HCT116 (cell line): ENCODE data around the gene CAMSAP1. TPM values are rescaled to one million over a fixed set of nuclear protein-coding genes. Genes with fewer than 3 reads are reported as not detected.

ENCODE experiments used
- ATAC-seq: fragments of 200-7000 bp; cut with Tn5 transposase; 2 replicates; pipeline ENCODE4 v1.9.1; 2020; ENCODE audit warnings: mild to moderate bottlenecking, moderate library complexity
- BruUV-seq: library from RNA; stranded (reverse); fragments of 400-500 nt; replicated peaks from 2 replicates; lab custom pipeline; 2021; lab: Mats Ljungman, UMichigan
- CTCF ChIA-PET: fragments of 300-600 bp; sonication (Branson Sonifier 250); formaldehyde crosslinking; loops from one replicate; lab custom pipeline; 2021; ENCODE audit warnings: antibody characterized with exemption; lab: Charles Lee
- POLR2A ChIA-PET: fragments of 300-600, 350-600 bp; sonication (Branson Sonifier 250); formaldehyde crosslinking; loops from one replicate; lab custom pipeline; 2021; ENCODE audit warnings: antibody characterized with exemption; lab: Charles Lee
- RAD21 ChIA-PET, 2 experiments: fragments of 300-600 bp; sonication (Branson Sonifier 250); formaldehyde crosslinking; loops; one replicate each; lab custom pipeline; 2023; ENCODE audit warnings: low total read pairs in 2 of 2; ENCODE audit not compliant: uncharacterized antibody in 2 of 2, unreplicated experiment in 2 of 2, low non-redundant PET in 1 of 2; lab: Charles Lee
- DNase-seq: peaks from one replicate; pipeline ENCODE4 v3.0.0-alpha.2; 2010; ENCODE audit warnings: low read depth, low spot score
- H2AFZ ChIP-seq: fragments of 200-600 bp; shearing (Covaris generic), sonication (generic); 2 replicates; pipeline ENCODE4 v1.6.1; 2017; ENCODE audit warnings: low read depth, mixed run types, mixed read lengths, antibody characterized with exemption, low read length; ENCODE audit not compliant: poor library complexity, severe bottlenecking
- H3K27ac ChIP-seq: 2 replicates; pipeline ENCODE4 v1.5.1; 2012; ENCODE audit warnings: low read depth, low read length
- H3K27me3 ChIP-seq: fragments of 200-600 bp; sonication (generic); 2 replicates; pipeline ENCODE4 v1.6.1; 2016; ENCODE audit warnings: mixed run types, low read length, mixed read lengths; ENCODE audit not compliant: insufficient read depth
- H3K36me3 ChIP-seq, 2 experiments: fragments of 200-500 bp in 1 of 2; fragments of 200-600 bp in 1 of 2; sonication (Bioruptor generic) in 1 of 2; sonication (generic) in 1 of 2; 2 replicates each; pipeline versions ENCODE4 v1.5.1 to v1.6.1; 2014 to 2016; ENCODE audit warnings: low read length in 2 of 2, inconsistent platforms in 1 of 2, mixed read lengths in 1 of 2, mixed run types in 1 of 2; ENCODE audit not compliant: insufficient read depth in 2 of 2, control insufficient read depth in 1 of 2
- H3K4me1 ChIP-seq, 2 experiments: fragments of 200-600 bp in 1 of 2; sonication (generic) in 1 of 2; 2 replicates each; pipeline versions ENCODE4 v1.5.1 to v1.6.1; 2012 to 2017; ENCODE audit warnings: low read length in 2 of 2, inconsistent platforms in 1 of 2, mild to moderate bottlenecking in 1 of 2, mixed read lengths in 1 of 2, mixed run types in 1 of 2, moderate library complexity in 1 of 2; ENCODE audit not compliant: insufficient read depth in 2 of 2, control insufficient read depth in 1 of 2
- H3K4me2 ChIP-seq: fragments of 200-600 bp; sonication (generic); 2 replicates; pipeline ENCODE4 v1.6.1; 2017; ENCODE audit warnings: mixed run types, low read length, mixed read lengths
- H3K4me3 ChIP-seq, 2 experiments: fragments of 200-600 bp in 1 of 2; sonication (generic) in 1 of 2; replicated peaks in 1 of 2; 2 replicates each; pipeline ENCODE4 v1.5.1; 2011 to 2016; ENCODE audit warnings: low read length in 2 of 2, control low read depth in 1 of 2, low read depth in 1 of 2, mild to moderate bottlenecking in 1 of 2, mixed read lengths in 1 of 2, mixed run types in 1 of 2
- H3K79me2 ChIP-seq: fragments of 200-600 bp; sonication (generic); 2 replicates; pipeline ENCODE4 v1.6.1; 2017; ENCODE audit warnings: mild to moderate bottlenecking, mixed run types, low read length, moderate library complexity, mixed read lengths; ENCODE audit not compliant: insufficient read depth
- H3K9ac ChIP-seq: fragments of 200-600 bp; sonication (generic); 2 replicates; pipeline ENCODE4 v1.6.1; 2016; ENCODE audit warnings: low read length, mixed read lengths
- H3K9me2 ChIP-seq: fragments of 200-600 bp; sonication (generic), shearing (Covaris generic); 2 replicates; pipeline ENCODE4 v1.6.1; 2017; ENCODE audit warnings: mixed run types, mild to moderate bottlenecking, moderate library complexity; ENCODE audit not compliant: insufficient read depth
- H3K9me3 ChIP-seq, 2 experiments: fragments of 200-500 bp in 1 of 2; fragments of 200-600 bp in 1 of 2; sonication (Bioruptor generic) in 1 of 2; sonication (generic) in 1 of 2; 2 replicates each; pipeline ENCODE4 v1.6.1; 2014 to 2017; ENCODE audit warnings: low read length in 2 of 2, mixed read lengths in 2 of 2, inconsistent platforms in 1 of 2, low read depth in 1 of 2, mild to moderate bottlenecking in 1 of 2, mixed run types in 1 of 2, moderate library complexity in 1 of 2; ENCODE audit not compliant: control insufficient read depth in 1 of 2, insufficient read depth in 1 of 2
- H4K20me1 ChIP-seq: fragments of 200-600 bp; sonication (generic), shearing (Covaris generic); 2 replicates; pipeline ENCODE4 v1.6.1; 2017; ENCODE audit warnings: mixed run types, mild to moderate bottlenecking, moderate library complexity; ENCODE audit not compliant: insufficient read depth
- CEBPB ChIP-seq: IDR thresholded peaks from 2 replicates; pipeline ENCODE4 v1.6.1; 2012; ENCODE audit warnings: low read depth
- EGR1 ChIP-seq: IDR thresholded peaks from 2 replicates; pipeline ENCODE4 v1.6.1; 2012; ENCODE audit warnings: low read depth
- ELF1 ChIP-seq: IDR thresholded peaks from 2 replicates; pipeline ENCODE4 v1.6.1; 2012; ENCODE audit warnings: low read depth, borderline replicate concordance
- EZH2 ChIP-seq: fragments of 200-600 bp; sonication (generic); IDR thresholded peaks from 2 replicates; pipeline ENCODE4 v1.6.1; 2017; ENCODE audit warnings: antibody characterized with exemption, mixed run types
- EZH2phosphoT487 ChIP-seq: fragments of 200-600 bp; IDR thresholded peaks from 2 replicates; pipeline ENCODE4 v1.6.1; 2018; ENCODE audit warnings: antibody characterized with exemption, borderline replicate concordance
- FOSL1 ChIP-seq: IDR thresholded peaks from 2 replicates; pipeline ENCODE4 v1.6.1; 2012; ENCODE audit warnings: low read depth
- JUND ChIP-seq: IDR thresholded peaks from 2 replicates; pipeline ENCODE4 v1.6.1; 2012
- POLR2A ChIP-seq: IDR thresholded peaks from 2 replicates; pipeline ENCODE4 v1.7.0; 2011; ENCODE audit warnings: borderline replicate concordance; ENCODE audit not compliant: insufficient read depth, insufficient read length; ENCODE audit errors: extremely low read depth
- POLR2AphosphoS5 ChIP-seq: IDR thresholded peaks from 2 replicates; pipeline ENCODE4 v1.6.1; 2011; ENCODE audit warnings: mild to moderate bottlenecking, low read depth, low read length, moderate library complexity
- RAD21 ChIP-seq: IDR thresholded peaks from 2 replicates; pipeline ENCODE4 v1.6.1; 2012; ENCODE audit warnings: low read depth, mild to moderate bottlenecking
- SIN3A ChIP-seq: IDR thresholded peaks from 2 replicates; pipeline ENCODE4 v1.6.1; 2012; ENCODE audit warnings: low read depth
- SP1 ChIP-seq: IDR thresholded peaks from 2 replicates; pipeline ENCODE4 v1.6.1; 2012; ENCODE audit warnings: low read depth
- SRF ChIP-seq: IDR thresholded peaks from 2 replicates; pipeline ENCODE4 v1.6.1; 2012; ENCODE audit warnings: low read depth
- TCF7L2 ChIP-seq: IDR thresholded peaks from 2 replicates; pipeline ENCODE4 v1.7.0; 2011; ENCODE audit warnings: borderline replicate concordance, inconsistent platforms; ENCODE audit not compliant: insufficient read depth, insufficient read length; ENCODE audit errors: extremely low read depth
- YY1 ChIP-seq: IDR thresholded peaks from 2 replicates; pipeline ENCODE4 v1.6.1; 2011; ENCODE audit warnings: low read length, low read depth, moderate library complexity, mild to moderate bottlenecking; ENCODE audit not compliant: insufficient replicate concordance; ENCODE audit errors: extremely low read depth
- ZFX ChIP-seq: fragments of 450-650 bp; IDR thresholded peaks from 2 replicates; pipeline ENCODE4 v1.6.1; 2017
- intact Hi-C: fragments of 100-400 bp; cut with micrococcal nuclease; formaldehyde crosslinking; loops from 2 replicates; pipeline ENCODE4 v1.10.0; 2022
- total RNA-seq: library from RNA; stranded (reverse); gene quantifications from one replicate; pipeline ENCODE4 v1.2.1, GENCODE V29; 2021; ENCODE audit not compliant: unreplicated experiment
- TF ChIP-seq, protein P1 (sequence below): IDR thresholded peaks from 2 replicates; pipeline ENCODE4 v1.6.1; 2012; ENCODE audit warnings: low read depth
- TF ChIP-seq, protein P2 (sequence below): IDR thresholded peaks from 2 replicates; pipeline ENCODE4 v1.6.1; 2012
- TF ChIP-seq, protein P3 (sequence below): IDR thresholded peaks from 2 replicates; pipeline ENCODE4 v1.6.1; 2012
- TF ChIP-seq, protein P4 (sequence below), 3 experiments: fragments of 200-600 bp in 1 of 3; sonication (generic) in 1 of 3; IDR thresholded peaks in 2 of 3; conservative IDR thresholded peaks in 1 of 3; 2 replicates each; pipeline ENCODE4 v1.5.1; 2012 to 2017; ENCODE audit warnings: low read depth in 2 of 3, low read length in 2 of 3, antibody characterized with exemption in 1 of 3, borderline replicate concordance in 1 of 3, control low read depth in 1 of 3, mild to moderate bottlenecking in 1 of 3, mixed read lengths in 1 of 3, mixed run types in 1 of 3, moderate library complexity in 1 of 3; ENCODE audit not compliant: insufficient read depth in 1 of 3

The CAMSAP1 gene
- total RNA-seq, 1 experiment from 2014 or later = 33.1 TPM

DNA sequence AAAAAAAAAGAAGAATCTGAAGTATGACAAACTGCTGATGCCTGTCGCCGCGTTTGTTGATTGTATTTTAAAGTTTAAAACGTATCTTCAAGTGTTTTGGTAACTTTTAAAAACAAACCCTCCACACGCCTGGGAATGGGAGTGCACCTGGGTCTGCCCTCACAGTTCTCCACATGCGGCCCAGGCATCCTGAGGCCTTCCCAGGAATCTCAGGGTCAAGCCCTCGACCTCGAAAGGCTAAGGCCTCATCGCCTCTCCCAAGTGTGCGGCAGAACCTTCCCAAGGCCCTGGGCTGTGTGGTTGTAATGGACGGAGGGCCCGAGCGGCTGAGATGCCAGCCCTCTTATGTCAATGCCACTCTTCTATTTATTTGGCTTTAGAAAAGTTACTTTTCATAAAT, 94.4 kb downstream of the CAMSAP1 start:
- H3K36me3 ChIP-seq = peaks cover 46 to 54% of the 10 kb centered on the region in 2 experiments
- no peak overlapping the region for H2AFZ ChIP-seq
- no peaks in the 10 kb centered on the region for H3K4me1 ChIP-seq
- TF ChIP-seq EZH2 (no peak), FOSL1 (no peak), JUND (no peak), ZFX (no peak), SRF (no peak), ELF1 (no peak), TCF7L2 (no peak), EGR1 (no peak), SP1 (no peak), CEBPB (no peak), POLR2AphosphoS5 (no peak), SIN3A (no peak), POLR2A (no peak), RAD21 (no peak), YY1 (no peak), EZH2phosphoT487 (no peak)
- TF ChIP-seq, protein P1, sequence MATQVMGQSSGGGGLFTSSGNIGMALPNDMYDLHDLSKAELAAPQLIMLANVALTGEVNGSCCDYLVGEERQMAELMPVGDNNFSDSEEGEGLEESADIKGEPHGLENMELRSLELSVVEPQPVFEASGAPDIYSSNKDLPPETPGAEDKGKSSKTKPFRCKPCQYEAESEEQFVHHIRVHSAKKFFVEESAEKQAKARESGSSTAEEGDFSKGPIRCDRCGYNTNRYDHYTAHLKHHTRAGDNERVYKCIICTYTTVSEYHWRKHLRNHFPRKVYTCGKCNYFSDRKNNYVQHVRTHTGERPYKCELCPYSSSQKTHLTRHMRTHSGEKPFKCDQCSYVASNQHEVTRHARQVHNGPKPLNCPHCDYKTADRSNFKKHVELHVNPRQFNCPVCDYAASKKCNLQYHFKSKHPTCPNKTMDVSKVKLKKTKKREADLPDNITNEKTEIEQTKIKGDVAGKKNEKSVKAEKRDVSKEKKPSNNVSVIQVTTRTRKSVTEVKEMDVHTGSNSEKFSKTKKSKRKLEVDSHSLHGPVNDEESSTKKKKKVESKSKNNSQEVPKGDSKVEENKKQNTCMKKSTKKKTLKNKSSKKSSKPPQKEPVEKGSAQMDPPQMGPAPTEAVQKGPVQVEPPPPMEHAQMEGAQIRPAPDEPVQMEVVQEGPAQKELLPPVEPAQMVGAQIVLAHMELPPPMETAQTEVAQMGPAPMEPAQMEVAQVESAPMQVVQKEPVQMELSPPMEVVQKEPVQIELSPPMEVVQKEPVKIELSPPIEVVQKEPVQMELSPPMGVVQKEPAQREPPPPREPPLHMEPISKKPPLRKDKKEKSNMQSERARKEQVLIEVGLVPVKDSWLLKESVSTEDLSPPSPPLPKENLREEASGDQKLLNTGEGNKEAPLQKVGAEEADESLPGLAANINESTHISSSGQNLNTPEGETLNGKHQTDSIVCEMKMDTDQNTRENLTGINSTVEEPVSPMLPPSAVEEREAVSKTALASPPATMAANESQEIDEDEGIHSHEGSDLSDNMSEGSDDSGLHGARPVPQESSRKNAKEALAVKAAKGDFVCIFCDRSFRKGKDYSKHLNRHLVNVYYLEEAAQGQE = no peak
- TF ChIP-seq, protein P2, sequence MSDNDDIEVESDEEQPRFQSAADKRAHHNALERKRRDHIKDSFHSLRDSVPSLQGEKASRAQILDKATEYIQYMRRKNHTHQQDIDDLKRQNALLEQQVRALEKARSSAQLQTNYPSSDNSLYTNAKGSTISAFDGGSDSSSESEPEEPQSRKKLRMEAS = no peak
- TF ChIP-seq, protein P3, sequence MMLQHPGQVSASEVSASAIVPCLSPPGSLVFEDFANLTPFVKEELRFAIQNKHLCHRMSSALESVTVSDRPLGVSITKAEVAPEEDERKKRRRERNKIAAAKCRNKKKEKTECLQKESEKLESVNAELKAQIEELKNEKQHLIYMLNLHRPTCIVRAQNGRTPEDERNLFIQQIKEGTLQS = no peak
- TF ChIP-seq, protein P4, sequence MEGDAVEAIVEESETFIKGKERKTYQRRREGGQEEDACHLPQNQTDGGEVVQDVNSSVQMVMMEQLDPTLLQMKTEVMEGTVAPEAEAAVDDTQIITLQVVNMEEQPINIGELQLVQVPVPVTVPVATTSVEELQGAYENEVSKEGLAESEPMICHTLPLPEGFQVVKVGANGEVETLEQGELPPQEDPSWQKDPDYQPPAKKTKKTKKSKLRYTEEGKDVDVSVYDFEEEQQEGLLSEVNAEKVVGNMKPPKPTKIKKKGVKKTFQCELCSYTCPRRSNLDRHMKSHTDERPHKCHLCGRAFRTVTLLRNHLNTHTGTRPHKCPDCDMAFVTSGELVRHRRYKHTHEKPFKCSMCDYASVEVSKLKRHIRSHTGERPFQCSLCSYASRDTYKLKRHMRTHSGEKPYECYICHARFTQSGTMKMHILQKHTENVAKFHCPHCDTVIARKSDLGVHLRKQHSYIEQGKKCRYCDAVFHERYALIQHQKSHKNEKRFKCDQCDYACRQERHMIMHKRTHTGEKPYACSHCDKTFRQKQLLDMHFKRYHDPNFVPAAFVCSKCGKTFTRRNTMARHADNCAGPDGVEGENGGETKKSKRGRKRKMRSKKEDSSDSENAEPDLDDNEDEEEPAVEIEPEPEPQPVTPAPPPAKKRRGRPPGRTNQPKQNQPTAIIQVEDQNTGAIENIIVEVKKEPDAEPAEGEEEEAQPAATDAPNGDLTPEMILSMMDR (IDR thresholded peaks at IDR 0.05 in 2 of 3, conservative IDR thresholded peaks at IDR 0.05 in 1 of 3; ENCODE audit: borderline replicate concordance in 1 of 3, insufficient read depth in 1 of 3, low read depth in 2 of 3, low read length in 2 of 3) = no peak
- intact Hi-C loops = no loop called here
- H3K4me3 ChIP-seq = no peak overlapping the region
- H3K9ac ChIP-seq = no peak overlapping the region
- ChIA-PET CTCF (no interaction called here), RAD21 (no interaction called here), POLR2A (no interaction called here)
- H3K4me2 ChIP-seq = no peak overlapping the region
- DNase-seq (no peak), ATAC-seq (no peak)
- H3K27ac ChIP-seq = no peak overlapping the region
- no peaks in the 10 kb centered on the region for H3K9me3 ChIP-seq
- no peaks in the 10 kb centered on the region for H3K9me2 ChIP-seq
- no peaks in the 10 kb centered on the region for H3K79me2 ChIP-seq
- no peaks in the 10 kb centered on the region for H3K27me3 ChIP-seq
- no peaks in the 10 kb centered on the region for H4K20me1 ChIP-seq
- BruUV-seq = no TSS peak
